RWPE2 (cell line): ENCODE results near the gene NLRC5.

Source experiments
- ATAC-seq: fragments of 200-7000 bp; cut with Tn5 transposase; 3 replicates; pipeline ENCODE4 v1.9.1; 2021; ENCODE audit warnings: low read depth
- DNase-seq: peaks from one replicate; pipeline ENCODE4 v3.0.0-alpha.2; 2020; ENCODE audit warnings: low spot score
- H3K27ac ChIP-seq: fragments of 450-650 bp; 2 replicates; pipeline ENCODE4 v1.5.1; 2017; ENCODE audit warnings: mild to moderate bottlenecking; ENCODE audit not compliant: poor library complexity, severe bottlenecking
- H3K27me3 ChIP-seq: fragments of 250-450 bp; sonication (Bioruptor Pico); 2 replicates; pipeline ENCODE4 v1.5.1; 2021; ENCODE audit warnings: mild to moderate bottlenecking, moderate library complexity; ENCODE audit not compliant: insufficient read depth, poor library complexity, severe bottlenecking
- H3K36me3 ChIP-seq: fragments of 250-450 bp; sonication (Bioruptor Pico); 2 replicates; pipeline ENCODE4 v1.5.1; 2020; ENCODE audit warnings: low read depth, mild to moderate bottlenecking, moderate library complexity
- H3K4me1 ChIP-seq: fragments of 250-450 bp; sonication (Bioruptor Pico); 2 replicates; pipeline ENCODE4 v1.5.1; 2021; ENCODE audit warnings: mild to moderate bottlenecking, moderate library complexity; ENCODE audit not compliant: insufficient read depth, poor library complexity, severe bottlenecking
- H3K4me3 ChIP-seq: fragments of 250-450 bp; sonication (Bioruptor Pico); 2 replicates; pipeline ENCODE4 v1.5.1; 2021; ENCODE audit warnings: mild to moderate bottlenecking, moderate library complexity; ENCODE audit not compliant: severe bottlenecking
- H3K9me3 ChIP-seq: fragments of 250-450 bp; sonication (Bioruptor Pico); 2 replicates; pipeline ENCODE4 v1.5.1; 2021; ENCODE audit warnings: mild to moderate bottlenecking, moderate library complexity; ENCODE audit not compliant: severe bottlenecking
- CTCF ChIP-seq: fragments of 450-650 bp; IDR thresholded peaks from one replicate; pipeline ENCODE4 v1.5.1; 2017; ENCODE audit warnings: mild to moderate bottlenecking, moderate library complexity; ENCODE audit not compliant: poor library complexity, severe bottlenecking

Gene NLRC5

GRCh38 chr16:57036945-57037344, 47.6 kb downstream of the NLRC5 start:
- H3K36me3 ChIP-seq = no peaks in the 10 kb centered on the region
- ATAC-seq = no peak
- TF ChIP-seq CTCF = no peak
- no peak overlapping the region for H3K4me3 ChIP-seq
- H3K4me1 ChIP-seq = peaks cover 6% of the 10 kb centered on the region
- H3K9me3 ChIP-seq = peaks cover 4% of the 10 kb centered on the region
- no peak overlapping the region for H3K27ac ChIP-seq
- no peak for DNase-seq
- H3K27me3 ChIP-seq = no peaks in the 10 kb centered on the region

GRCh38 chr16:57038166-57038565, 48.8 kb downstream of the NLRC5 start:
- peaks cover 13% of the 10 kb centered on the region for H3K4me1 ChIP-seq
- DNase-seq = no peak
- no peak for ATAC-seq
- H3K9me3 ChIP-seq = peaks cover 4% of the 10 kb centered on the region
- peak overlapping the region; percentile 55 for H3K27ac ChIP-seq
- no peaks in the 10 kb centered on the region for H3K27me3 ChIP-seq
- TF ChIP-seq CTCF = no peak
- H3K36me3 ChIP-seq = no peaks in the 10 kb centered on the region
- H3K4me3 ChIP-seq = no peak overlapping the region

- peaks cover 13% of the 10 kb centered on the region for H3K4me1 ChIP-seq
- no peak overlapping the region for H3K4me3 ChIP-seq
- peaks cover 4% of the 10 kb centered on the region for H3K9me3 ChIP-seq
- DNase-seq (no peak), ATAC-seq (no peak)
- H3K36me3 ChIP-seq = no peaks in the 10 kb centered on the region
- no peak for TF ChIP-seq CTCF
- no peaks in the 10 kb centered on the region for H3K27me3 ChIP-seq
- peak overlapping the region; percentile 55 for H3K27ac ChIP-seq
Measured at GRCh38 chr16:57039148-57039812, 49.9 kb downstream of the NLRC5 start.

GRCh38 chr16:57041182-57042156, 52.1 kb downstream of the NLRC5 start:
- H3K4me3 ChIP-seq = no peak overlapping the region
- no peak for DNase-seq
- TF ChIP-seq CTCF = no peak
- H3K9me3 ChIP-seq = peaks cover 4% of the 10 kb centered on the region
- peaks cover 13% of the 10 kb centered on the region for H3K4me1 ChIP-seq
- H3K27ac ChIP-seq = peak overlapping the region; percentile 29
- no peaks in the 10 kb centered on the region for H3K27me3 ChIP-seq
- no peak for ATAC-seq
- no peaks in the 10 kb centered on the region for H3K36me3 ChIP-seq
